Endothelial cell of umbilical vein (primary cell): ENCODE measurements around the gene ZMIZ1. TPM values are rescaled to one million over a fixed set of nuclear protein-coding genes. Genes with fewer than 3 reads are reported as not detected.

Source experiments
- BruUV-seq: library from RNA; stranded (reverse); fragments of 400-500 nt; replicated peaks from 2 replicates; lab custom pipeline; 2021; lab: Mats Ljungman, UMichigan
- CTCF ChIA-PET: fragments of 300-600, 350-600 bp; sonication (Branson Sonifier 250); formaldehyde crosslinking; loops from one replicate; lab custom pipeline; 2021; ENCODE audit warnings: antibody characterized with exemption, inconsistent platforms; lab: Charles Lee
- POLR2A ChIA-PET: fragments of 300-600, 350-600 bp; sonication (Branson Sonifier 250); formaldehyde crosslinking; loops from one replicate; lab custom pipeline; 2021; ENCODE audit warnings: antibody characterized with exemption, inconsistent platforms; lab: Charles Lee
- DNase-seq: peaks from one replicate; pipeline ENCODE4 v3.0.0-alpha.2; 2011; ENCODE audit warnings: low read depth, low spot score
- FAIRE-seq: peaks from 2 replicates; lab custom pipeline; 2011; peaks lifted over from hg19 to GRCh38; lab: Jason Lieb, UNC
- H2AFZ ChIP-seq: 2 replicates; pipeline ENCODE4 v1.6.0; 2012; ENCODE audit warnings: low read depth, low read length, control low read depth, inconsistent platforms
- H3K27ac ChIP-seq: 2 replicates; pipeline ENCODE4 v1.5.1; 2011; ENCODE audit warnings: low read depth, mild to moderate bottlenecking, control low read depth, low read length, moderate library complexity; ENCODE audit not compliant: insufficient read depth
- H3K27me3 ChIP-seq, 2 experiments: 2 replicates each; pipeline versions ENCODE4 v1.6.0 to v1.6.1; 2011; ENCODE audit warnings: low read length in 2 of 2, mixed read lengths in 1 of 2; ENCODE audit not compliant: control insufficient read depth in 2 of 2, insufficient read depth in 2 of 2
- H3K36me3 ChIP-seq, 2 experiments: 2 replicates in 1 of 2; 3 replicates in 1 of 2; pipeline ENCODE4 v1.5.1; 2011; ENCODE audit warnings: low read length in 2 of 2, mild to moderate bottlenecking in 1 of 2, moderate library complexity in 1 of 2; ENCODE audit not compliant: control insufficient read depth in 2 of 2, insufficient read depth in 2 of 2; ENCODE audit errors: extremely low read depth in 1 of 2
- H3K4me1 ChIP-seq: 3 replicates; pipeline ENCODE4 v1.5.1; 2011; ENCODE audit warnings: mild to moderate bottlenecking, low read length; ENCODE audit not compliant: control insufficient read depth, insufficient read depth; ENCODE audit errors: extremely low read depth
- H3K4me2 ChIP-seq: 2 replicates; pipeline ENCODE4 v1.6.1; 2011; ENCODE audit warnings: low read length, control low read depth, mixed read lengths; ENCODE audit not compliant: insufficient read depth
- H3K4me3 ChIP-seq, 3 experiments: fragments of 200-600 bp in 1 of 3; sonication (generic), shearing (Covaris generic) in 1 of 3; replicated peaks in 1 of 3; 2 replicates each; pipeline ENCODE4 v1.5.1; 2011 to 2016; ENCODE audit warnings: control low read depth in 3 of 3, low read length in 3 of 3, mild to moderate bottlenecking in 2 of 3, inconsistent platforms in 1 of 3, low read depth in 1 of 3, moderate library complexity in 1 of 3; ENCODE audit not compliant: insufficient read depth in 1 of 3
- H3K79me2 ChIP-seq: 2 replicates; pipeline ENCODE4 v1.6.0; 2012; ENCODE audit warnings: low read length, inconsistent platforms; ENCODE audit not compliant: control insufficient read depth, insufficient read depth
- H3K9ac ChIP-seq: replicated peaks from 2 replicates; pipeline ENCODE3; 2011; ENCODE audit warnings: low read length, control low read depth; ENCODE audit not compliant: insufficient read depth; ENCODE audit errors: extremely low read depth
- H3K9me1 ChIP-seq: replicated peaks from 3 replicates; pipeline ENCODE4 v1.6.0; 2011; ENCODE audit warnings: mild to moderate bottlenecking, low read length; ENCODE audit not compliant: control insufficient read depth, insufficient read depth; ENCODE audit errors: extremely low read depth
- H3K9me3 ChIP-seq: replicated peaks from 2 replicates; pipeline ENCODE4 v1.5.1; 2012; ENCODE audit warnings: low read length, inconsistent platforms; ENCODE audit not compliant: control insufficient read depth, insufficient read depth
- H4K20me1 ChIP-seq: replicated peaks from 2 replicates; pipeline ENCODE3; 2011; ENCODE audit warnings: mild to moderate bottlenecking, low read length; ENCODE audit not compliant: control insufficient read depth, insufficient read depth; ENCODE audit errors: extremely low read depth
- EZH2 ChIP-seq: IDR thresholded peaks from 2 replicates; pipeline ENCODE4 v1.6.1; 2012; ENCODE audit warnings: borderline replicate concordance, low read depth, mild to moderate bottlenecking, moderate library complexity, low read length, inconsistent platforms; ENCODE audit not compliant: severe bottlenecking
- FOS ChIP-seq: IDR thresholded peaks from 2 replicates; pipeline ENCODE4 v1.6.1; 2011; ENCODE audit warnings: mild to moderate bottlenecking, low read length, moderate library complexity, borderline replicate concordance; ENCODE audit not compliant: insufficient read depth
- GATA2 ChIP-seq: IDR thresholded peaks from 2 replicates; pipeline ENCODE4 v1.7.0; 2011; ENCODE audit warnings: low read depth, mild to moderate bottlenecking, moderate library complexity, mixed read lengths, low read length; ENCODE audit not compliant: insufficient read length, insufficient read depth
- JUN ChIP-seq: IDR thresholded peaks from 2 replicates; pipeline ENCODE4 v1.6.1; 2011; ENCODE audit warnings: borderline replicate concordance, low read depth; ENCODE audit not compliant: insufficient read length, insufficient read depth
- MYC ChIP-seq: IDR thresholded peaks from one replicate; pipeline ENCODE4 v1.6.1; 2011; ENCODE audit warnings: mild to moderate bottlenecking, low read depth, low read length
- POLR2A ChIP-seq: IDR thresholded peaks from 2 replicates; pipeline ENCODE4 v1.6.1; 2012; ENCODE audit warnings: low read depth, mild to moderate bottlenecking, control low read depth, low read length
- POLR2AphosphoS5 ChIP-seq: IDR thresholded peaks from 2 replicates; pipeline ENCODE4 v1.6.1; 2012; ENCODE audit warnings: low read depth, mild to moderate bottlenecking, control low read depth, low read length, moderate library complexity; ENCODE audit not compliant: insufficient read depth
- dilution Hi-C: fragments of 300-500 bp; cut with MboI; formaldehyde crosslinking; loops from one replicate; pipeline ENCODE4 v1.15.0; 2019; ENCODE audit warnings: low sequenced_read_pairs; ENCODE audit not compliant: extremely low pct_ligation_motif_present
- intact Hi-C: fragments of 100-400 bp; cut with micrococcal nuclease; formaldehyde crosslinking; loops from one replicate; pipeline ENCODE4 v1.10.0; 2022
- polyA plus RNA-seq, 4 experiments: library from polyadenylated mRNA; depleted of rRNA in 3 of 4; stranded (reverse) in 3 of 4; unstranded in 1 of 4; fragments of >200 nt; gene quantifications; 2 replicates each; pipeline versions ENCODE4 v1.2.1 to v1.2.3, GENCODE V29; 2011 to 2012; ENCODE audit warnings: missing spikeins in 1 of 4
- total RNA-seq: library from RNA; stranded (reverse); gene quantifications from 2 replicates; pipeline ENCODE4 v1.2.3, GENCODE V29; 2021
- TF ChIP-seq, protein P1 (sequence below), 2 donors: IDR thresholded peaks; 1 replicate in 1 of 2; 2 replicates in 1 of 2; pipeline ENCODE4 v1.5.1; 2011; ENCODE audit warnings: low read length in 2 of 2, mild to moderate bottlenecking in 2 of 2, moderate library complexity in 2 of 2, control low read depth in 1 of 2, inconsistent platforms in 1 of 2, low read depth in 1 of 2; ENCODE audit not compliant: insufficient read depth in 1 of 2; ENCODE audit errors: extremely low read depth in 1 of 2
- TF ChIP-seq, protein P2 (sequence below): IDR thresholded peaks from 2 replicates; pipeline ENCODE4 v1.6.1; 2011; ENCODE audit not compliant: insufficient read depth, insufficient read length

ZMIZ1 gene
- total and polyA plus RNA-seq, 2 donors (not counting 3 experiments of a cell fraction or from before 2014, with no cell fraction given) = 12.5 to 46.7 TPM

DNA sequence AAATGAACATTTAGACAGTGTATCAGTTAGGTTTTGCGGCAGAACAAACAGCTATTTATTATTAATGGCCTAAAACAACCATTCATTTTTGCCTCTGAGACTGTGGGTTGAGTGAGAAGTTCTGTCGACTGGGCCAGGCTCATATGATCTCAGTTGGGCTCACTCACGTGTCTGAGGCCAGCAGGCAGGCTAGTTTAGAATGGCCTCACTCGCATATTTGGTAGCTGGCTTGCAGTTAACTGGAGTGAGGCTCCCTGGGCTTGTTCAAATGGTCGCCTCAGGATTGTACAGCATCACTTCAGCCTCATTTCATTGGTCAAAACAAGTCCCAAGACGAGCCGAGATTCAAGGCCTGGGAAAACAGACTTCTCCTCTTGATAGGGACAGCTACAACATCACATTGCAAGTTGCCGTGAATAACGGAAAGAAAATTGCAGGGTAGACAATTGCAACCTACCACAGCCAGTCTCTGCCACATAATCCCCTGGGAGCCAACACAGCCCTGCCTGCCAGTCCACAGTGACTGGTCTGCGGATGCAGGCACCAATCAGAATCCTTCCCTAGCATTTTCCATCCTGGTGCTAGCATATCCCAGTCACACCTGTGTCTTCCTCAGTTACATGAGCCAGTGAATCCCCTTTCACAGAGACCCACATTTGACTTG is 255.4 kb downstream of the ZMIZ1 start:
- no peak overlapping the region for H3K9ac ChIP-seq
- no peak for FAIRE-seq
- intact Hi-C loops (no loop called here), dilution Hi-C loops (no loop called here)
- H3K4me2 ChIP-seq = no peak overlapping the region
- TF ChIP-seq MYC (no peak), FOS (no peak), EZH2 (no peak), GATA2 (no peak), POLR2A (no peak), JUN (no peak), POLR2AphosphoS5 (no peak)
- TF ChIP-seq, protein P1, sequence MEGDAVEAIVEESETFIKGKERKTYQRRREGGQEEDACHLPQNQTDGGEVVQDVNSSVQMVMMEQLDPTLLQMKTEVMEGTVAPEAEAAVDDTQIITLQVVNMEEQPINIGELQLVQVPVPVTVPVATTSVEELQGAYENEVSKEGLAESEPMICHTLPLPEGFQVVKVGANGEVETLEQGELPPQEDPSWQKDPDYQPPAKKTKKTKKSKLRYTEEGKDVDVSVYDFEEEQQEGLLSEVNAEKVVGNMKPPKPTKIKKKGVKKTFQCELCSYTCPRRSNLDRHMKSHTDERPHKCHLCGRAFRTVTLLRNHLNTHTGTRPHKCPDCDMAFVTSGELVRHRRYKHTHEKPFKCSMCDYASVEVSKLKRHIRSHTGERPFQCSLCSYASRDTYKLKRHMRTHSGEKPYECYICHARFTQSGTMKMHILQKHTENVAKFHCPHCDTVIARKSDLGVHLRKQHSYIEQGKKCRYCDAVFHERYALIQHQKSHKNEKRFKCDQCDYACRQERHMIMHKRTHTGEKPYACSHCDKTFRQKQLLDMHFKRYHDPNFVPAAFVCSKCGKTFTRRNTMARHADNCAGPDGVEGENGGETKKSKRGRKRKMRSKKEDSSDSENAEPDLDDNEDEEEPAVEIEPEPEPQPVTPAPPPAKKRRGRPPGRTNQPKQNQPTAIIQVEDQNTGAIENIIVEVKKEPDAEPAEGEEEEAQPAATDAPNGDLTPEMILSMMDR (IDR thresholded peaks at IDR 0.05; ENCODE audit: extremely low read depth in 1 of 2, insufficient read depth in 1 of 2, low read depth in 1 of 2, low read length in 2 of 2) = no peak
- TF ChIP-seq, protein P2, sequence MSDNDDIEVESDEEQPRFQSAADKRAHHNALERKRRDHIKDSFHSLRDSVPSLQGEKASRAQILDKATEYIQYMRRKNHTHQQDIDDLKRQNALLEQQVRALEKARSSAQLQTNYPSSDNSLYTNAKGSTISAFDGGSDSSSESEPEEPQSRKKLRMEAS = no peak
- H3K79me2 ChIP-seq = no peaks in the 10 kb centered on the region
- H3K27ac ChIP-seq = no peak overlapping the region
- peaks cover 0 to 10% of the 10 kb centered on the region in 2 experiments for H3K27me3 ChIP-seq
- H3K4me3 ChIP-seq = no peak overlapping the region
- no peak overlapping the region for H2AFZ ChIP-seq
- H3K9me1 ChIP-seq = no peaks in the 10 kb centered on the region
- ChIA-PET CTCF (interaction anchor here (1.2 to 3.1 kb wide), 3 partner anchors 10 to 143 kb away, joined by 3 to 8 read pairs (median 4); no protein-coding TSS in a partner anchor), POLR2A (no interaction called here)
- no peaks in the 10 kb centered on the region for H3K9me3 ChIP-seq
- DNase-seq = no peak
- no TSS peak for BruUV-seq
- no peaks in the 10 kb centered on the region for H3K36me3 ChIP-seq
- no peaks in the 10 kb centered on the region for H3K4me1 ChIP-seq
- H4K20me1 ChIP-seq = no peaks in the 10 kb centered on the region
